Testis (tissue), 3 donors: ENCODE results near the gene CELF5. TPM values are rescaled to one million over a fixed set of nuclear protein-coding genes. Genes with fewer than 3 reads are reported as not detected.
A peak's percentile ranks its signal among the peaks of the same experiment; 100 is the strongest.
"Not testable (repeated sequence)": the region's sequence is repeated elsewhere in the genome, so short reads cannot be mapped to it uniquely, and the experiment has no call there.

Experiments used
- DNase-seq: peaks from one replicate; pipeline ENCODE4 v3.0.0-alpha.2; 2019
- H3K27ac ChIP-seq, 2 donors: fragments of 200-600 bp; sonication (generic); one replicate each; pipeline ENCODE4 v1.5.1; 2019
- H3K27me3 ChIP-seq: fragments of 200-600 bp; sonication (generic); one replicate; pipeline ENCODE4 v1.5.1; 2019
- H3K36me3 ChIP-seq: fragments of 200-600 bp; sonication (generic); one replicate; pipeline ENCODE4 v1.5.1; 2017; ENCODE audit warnings: low read depth; ENCODE audit errors: missing control alignments
- H3K4me1 ChIP-seq: fragments of 200-600 bp; sonication (generic); one replicate; pipeline ENCODE4 v1.5.1; 2019
- H3K4me3 ChIP-seq, 2 donors: fragments of 200-600 bp; sonication (generic); one replicate each; pipeline ENCODE4 v1.5.1; 2017 to 2019
- H3K9me3 ChIP-seq: fragments of 200-600 bp; sonication (generic); one replicate; pipeline ENCODE4 v1.5.1; 2017
- CTCF ChIP-seq, 3 experiments: fragments of 450-650 bp in 2 of 3; fragments of 200-600 bp in 1 of 3; sonication (generic) in 1 of 3; IDR thresholded peaks; one replicate each; pipeline ENCODE4 v1.5.1; 2016 to 2019; ENCODE audit warnings: antibody characterized with exemption in 3 of 3, mild to moderate bottlenecking in 2 of 3, moderate library complexity in 1 of 3
- POLR2A ChIP-seq: fragments of 450-650 bp; IDR thresholded peaks from one replicate; pipeline ENCODE4 v1.6.1; 2017; ENCODE audit warnings: antibody characterized with exemption, mild to moderate bottlenecking, moderate library complexity
- WGBS, 2 donors: methylation state at CpG; one replicate each; pipeline ENCODE4 v1.1.5; 2018; 5-methylcytosine and 5-hydroxymethylcytosine counted together
- intact Hi-C: fragments of 100-400 bp; cut with DNase I; formaldehyde crosslinking; loops from one replicate; pipeline ENCODE4 v1.15.1; 2023; ENCODE audit warnings: low total_unique reads
- polyA plus RNA-seq: library from polyadenylated mRNA; stranded (reverse); fragments of 350-450 nt; fragmentation: Illumina TruSeq; extraction: RNeasy Lipid Tissue Mini Kit (QIAGEN cat#74804); gene quantifications from one replicate; pipeline ENCODE4 v1.2.3, GENCODE V29; 2014; ENCODE audit warnings: low read depth, low replicate concordance; ENCODE audit not compliant: insufficient read depth
- total RNA-seq, 2 donors: library from RNA; depleted of rRNA; stranded (reverse); fragments of >200 nt; gene quantifications; one replicate each; pipeline ENCODE4 v1.2.3, GENCODE V29; 2016

CELF5 gene
- total and polyA plus RNA-seq, 3 donors from 2014 or later = 3.1 to 8.7 (median 6.6) TPM

GRCh38 chr19:3188627-3189596, 35.5 kb upstream of the CELF5 start:
- no peak for TF ChIP-seq POLR2A
- no peak for TF ChIP-seq CTCF (IDR thresholded peaks at IDR 0.05)
- WGBS, 2 donors = 94% methylated on average over 31 to 34 of the region's 35 CpGs
- no peaks in the 10 kb centered on the region for H3K9me3 ChIP-seq
- intact Hi-C loops = no loop called here
- peaks cover 13% of the 10 kb centered on the region for H3K4me1 ChIP-seq
- no peak overlapping the region for H3K4me3 ChIP-seq
- DNase-seq = no peak
- H3K36me3 ChIP-seq = no peaks in the 10 kb centered on the region
- H3K27ac ChIP-seq = peak overlapping the region in 1 of 2 donors; percentile 45
- no peaks in the 10 kb centered on the region for H3K27me3 ChIP-seq

- H3K27ac ChIP-seq = peak overlapping the region in 1 of 2 donors; percentile 45
- DNase-seq = peak; percentile 50
- TF ChIP-seq POLR2A (no peak), CTCF (IDR thresholded peaks at IDR 0.05) (no peak)
- H3K9me3 ChIP-seq = no peaks in the 10 kb centered on the region
- H3K4me3 ChIP-seq = no peak overlapping the region
- intact Hi-C loops = no loop called here
- H3K4me1 ChIP-seq = peaks cover 13% of the 10 kb centered on the region
- no peaks in the 10 kb centered on the region for H3K27me3 ChIP-seq
- H3K36me3 ChIP-seq = no peaks in the 10 kb centered on the region
- 75 to 80% methylated on average over 4 to 28 of the region's 28 CpGs for WGBS, 2 donors
Measured at GRCh38 chr19:3189702-3190469, 34.6 kb upstream of the CELF5 start.

GRCh38 chr19:3190470-3190770, 34.0 kb upstream of the CELF5 start:
- H3K27me3 ChIP-seq = no peaks in the 10 kb centered on the region
- peaks cover 13% of the 10 kb centered on the region for H3K4me1 ChIP-seq
- DNase-seq = no peak
- no peak overlapping the region for H3K27ac ChIP-seq
- intact Hi-C loops = no loop called here
- no peaks in the 10 kb centered on the region for H3K36me3 ChIP-seq
- H3K4me3 ChIP-seq = no peak overlapping the region
- no peaks in the 10 kb centered on the region for H3K9me3 ChIP-seq
- TF ChIP-seq CTCF (IDR thresholded peaks at IDR 0.05) (no peak), POLR2A (no peak)
- WGBS, 2 donors = 83 to 94% methylated on average over 14 to 18 of the region's 18 CpGs

GRCh38 chr19:3190921-3191805, 33.3 kb upstream of the CELF5 start:
- H3K4me3 ChIP-seq = no peak overlapping the region
- H3K9me3 ChIP-seq = no peaks in the 10 kb centered on the region
- H3K4me1 ChIP-seq = peaks cover 13% of the 10 kb centered on the region
- no peaks in the 10 kb centered on the region for H3K36me3 ChIP-seq
- intact Hi-C loops = no loop called here
- no peak for TF ChIP-seq CTCF (IDR thresholded peaks at IDR 0.05)
- TF ChIP-seq POLR2A = no peak
- no peak for DNase-seq
- H3K27ac ChIP-seq = no peak overlapping the region
- no peaks in the 10 kb centered on the region for H3K27me3 ChIP-seq
- 88% methylated on average over 20 to 46 of the region's 46 CpGs for WGBS, 2 donors

GRCh38 chr19:3191806-3192104, 32.7 kb upstream of the CELF5 start:
- DNase-seq = not testable (repeated sequence)

More at GRCh38 chr19:3191806-3192104, 32.7 kb upstream of the CELF5 start:
- intact Hi-C loops, H3K9me3 ChIP-seq, H3K27me3 ChIP-seq, H3K4me3 ChIP-seq, H3K27ac ChIP-seq, H3K36me3 ChIP-seq, H3K4me1 ChIP-seq: not testable (repeated sequence)
- WGBS, 2 donors = 92 to 96% methylated on average over 11 to 12 of the region's 12 CpGs
